SU-DHL-6 (cell line): ENCODE data around the gene ARMH3.

Experiments used
- EZH2phosphoT487 ChIP-seq: fragments of 200-600 bp; sonication (generic), shearing (Covaris generic); conservative IDR thresholded peaks from 2 replicates; pipeline ENCODE4 v1.6.1; 2018; ENCODE audit warnings: mild to moderate bottlenecking, antibody characterized with exemption, low read length, moderate library complexity, mixed read lengths
- TF ChIP-seq, protein P1 (sequence below): fragments of 200-600 bp; sonication (generic); IDR thresholded peaks from one replicate; pipeline ENCODE4 v1.5.1; 2017; ENCODE audit warnings: antibody characterized with exemption, mild to moderate bottlenecking, low read length, moderate library complexity; ENCODE audit not compliant: insufficient read depth, poor library complexity, severe bottlenecking

DNA sequence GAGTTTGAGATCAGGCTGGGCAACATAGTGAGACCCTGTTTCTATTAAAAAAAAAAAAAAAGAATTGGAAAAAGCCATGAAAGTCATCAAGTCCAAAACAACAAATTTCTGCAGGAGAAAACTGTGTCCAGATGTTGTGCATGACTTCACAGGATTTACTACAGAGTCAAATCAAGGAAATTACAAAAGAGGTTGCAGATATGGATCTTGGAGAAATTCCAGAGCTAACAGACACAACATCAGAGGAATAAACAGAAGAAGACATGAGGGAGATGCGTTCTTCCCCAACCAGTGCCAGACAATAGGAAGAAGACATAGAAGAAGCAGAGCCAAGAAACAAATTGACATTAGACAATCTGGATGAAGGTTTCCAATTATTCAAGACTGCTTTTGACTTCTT is 188.0 kb downstream of the ARMH3 start:
- TF ChIP-seq EZH2phosphoT487, result no peak
- TF ChIP-seq, protein P1, sequence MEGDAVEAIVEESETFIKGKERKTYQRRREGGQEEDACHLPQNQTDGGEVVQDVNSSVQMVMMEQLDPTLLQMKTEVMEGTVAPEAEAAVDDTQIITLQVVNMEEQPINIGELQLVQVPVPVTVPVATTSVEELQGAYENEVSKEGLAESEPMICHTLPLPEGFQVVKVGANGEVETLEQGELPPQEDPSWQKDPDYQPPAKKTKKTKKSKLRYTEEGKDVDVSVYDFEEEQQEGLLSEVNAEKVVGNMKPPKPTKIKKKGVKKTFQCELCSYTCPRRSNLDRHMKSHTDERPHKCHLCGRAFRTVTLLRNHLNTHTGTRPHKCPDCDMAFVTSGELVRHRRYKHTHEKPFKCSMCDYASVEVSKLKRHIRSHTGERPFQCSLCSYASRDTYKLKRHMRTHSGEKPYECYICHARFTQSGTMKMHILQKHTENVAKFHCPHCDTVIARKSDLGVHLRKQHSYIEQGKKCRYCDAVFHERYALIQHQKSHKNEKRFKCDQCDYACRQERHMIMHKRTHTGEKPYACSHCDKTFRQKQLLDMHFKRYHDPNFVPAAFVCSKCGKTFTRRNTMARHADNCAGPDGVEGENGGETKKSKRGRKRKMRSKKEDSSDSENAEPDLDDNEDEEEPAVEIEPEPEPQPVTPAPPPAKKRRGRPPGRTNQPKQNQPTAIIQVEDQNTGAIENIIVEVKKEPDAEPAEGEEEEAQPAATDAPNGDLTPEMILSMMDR, result no peak
